H1 (cell line): ENCODE results near the gene SPTBN4. TPM values are rescaled to one million over a fixed set of nuclear protein-coding genes. Genes with fewer than 3 reads are reported as not detected.

ENCODE experiments used
- HDAC2 ChIP-seq, 2 experiments: fragments of 300-600 bp in 1 of 2; sonication (generic) in 1 of 2; IDR thresholded peaks; 2 replicates each; pipeline ENCODE4 v1.6.1; 2011 to 2012; ENCODE audit warnings: low read depth in 2 of 2, low read length in 2 of 2, mild to moderate bottlenecking in 2 of 2, moderate library complexity in 2 of 2, borderline replicate concordance in 1 of 2, inconsistent platforms in 1 of 2
- RXRA ChIP-seq: IDR thresholded peaks from 2 replicates; pipeline ENCODE4 v1.6.1; 2011; ENCODE audit warnings: low read depth, mild to moderate bottlenecking, low read length, moderate library complexity; ENCODE audit not compliant: insufficient read depth
- SAP30 ChIP-seq: fragments of 300-600 bp; sonication (generic); IDR thresholded peaks from 2 replicates; pipeline ENCODE4 v1.7.1; 2012; ENCODE audit warnings: low read length, moderate library complexity, mild to moderate bottlenecking, inconsistent platforms; ENCODE audit not compliant: insufficient read depth, insufficient replicate concordance
- SRF ChIP-seq: IDR thresholded peaks from 2 replicates; pipeline ENCODE4 v1.6.1; 2011; ENCODE audit warnings: mild to moderate bottlenecking, low read depth, low read length, moderate library complexity
- SUZ12 ChIP-seq: fragments of 200-600 bp; sonication (generic); IDR thresholded peaks from 2 replicates; pipeline ENCODE4 v1.6.1; 2012; ENCODE audit warnings: mild to moderate bottlenecking, inconsistent platforms, low read length, moderate library complexity, mixed read lengths
- TEAD4 ChIP-seq: IDR thresholded peaks from 2 replicates; pipeline ENCODE4 v1.6.1; 2012; ENCODE audit warnings: low read depth, low read length, inconsistent platforms, mixed read lengths
- USF2 ChIP-seq: IDR thresholded peaks from 2 replicates; pipeline ENCODE4 v1.6.1; 2011; ENCODE audit warnings: low read length, improper control_type of control experiment
- polyA plus RNA-seq, 7 experiments: library from polyadenylated mRNA; depleted of rRNA in 3 of 7; stranded (reverse) in 5 of 7; unstranded in 2 of 7; fragments of >200 nt in 5 of 7; fragments of 200-250 nt in 2 of 7; gene quantifications; 1 replicate in 5 of 7; 2 replicates in 1 of 7; 4 replicates in 1 of 7; pipeline versions ENCODE4 v1.2.1 to v1.2.3, GENCODE V29; 2011 to 2013; ENCODE audit warnings: missing spikeins in 2 of 7, mixed read lengths in 2 of 7
- total RNA-seq: library from RNA; stranded (reverse); fragmentation: NEBNext Ultra II Directional; extraction: Animal tissue kit (Norgen Biotek cat#: 25700); gene quantifications from 2 replicates; pipeline ENCODE4 v1.2.1, GENCODE V29; 2021

SPTBN4 gene
- total and polyA plus RNA-seq, 2 of the 8 experiments (the other 6 are each of a cell fraction or from before 2014, with no cell fraction given): 1.9 to 3.0 TPM

- no peak for TF ChIP-seq USF2
- no peak for TF ChIP-seq SUZ12
- TF ChIP-seq HDAC2 (IDR thresholded peaks at IDR 0.05; ENCODE audit: borderline replicate concordance in 1 of 2, low read depth in 2 of 2, low read length in 2 of 2): no peak
- TF ChIP-seq SAP30: no peak
- TF ChIP-seq RXRA: no peak
- TF ChIP-seq SRF: no peak
- TF ChIP-seq TEAD4: no peak
Measured at GRCh38 chr19:40422748-40423566, 43.8 kb upstream of the SPTBN4 start (continued).
